HG03575 (cell line): ENCODE data around the gene ARMH4.

Experiments used
- ATAC-seq: cut with Tn5 transposase; IDR thresholded peaks from one replicate; pipeline ENCODE4 v1.9.1; 2021; ENCODE audit not compliant: unreplicated experiment, insufficient number of reproducible peaks, low FRiP score; ENCODE audit errors: extremely low read depth

ARMH4 gene

GRCh38 chr14:58066115-58066514, 85.9 kb downstream of the ARMH4 start:
- ATAC-seq: no peak

- ATAC-seq: no peak
These were observed 90.4 kb downstream of the ARMH4 start for GRCh38 chr14:58061581-58061980.

- no peak for ATAC-seq
These were observed 91.1 kb downstream of the ARMH4 start for GRCh38 chr14:58060898-58061297.

- no peak for ATAC-seq
These were observed 91.9 kb downstream of the ARMH4 start for GRCh38 chr14:58060077-58060476.

- ATAC-seq: no peak
These were observed 92.9 kb downstream of the ARMH4 start for GRCh38 chr14:58059126-58059525.

- no peak for ATAC-seq
These were observed 96.5 kb downstream of the ARMH4 start for GRCh38 chr14:58055497-58056010.

GRCh38 chr14:58054100-58054499, 97.9 kb downstream of the ARMH4 start:
- no peak for ATAC-seq

DNA sequence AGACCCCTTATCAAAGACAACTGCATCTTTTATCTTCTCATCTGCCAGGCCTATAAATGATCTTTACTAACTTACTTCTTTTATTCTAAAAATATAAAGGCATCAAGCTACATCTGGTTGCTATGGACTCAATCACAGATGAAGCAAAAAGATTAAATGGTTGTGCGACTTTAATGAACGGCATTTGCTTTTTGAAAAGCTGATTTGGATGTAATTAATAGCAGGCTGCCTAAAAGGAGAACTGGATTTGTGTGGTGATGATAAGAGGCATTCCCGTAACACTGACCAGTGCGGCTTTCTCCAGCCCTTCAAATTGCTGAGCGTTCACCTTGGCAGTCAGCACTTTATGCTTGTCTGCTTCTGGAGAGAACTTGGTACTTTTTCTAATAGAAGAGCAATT, 103.8 kb downstream of the ARMH4 start:
- ATAC-seq: no peak

DNA sequence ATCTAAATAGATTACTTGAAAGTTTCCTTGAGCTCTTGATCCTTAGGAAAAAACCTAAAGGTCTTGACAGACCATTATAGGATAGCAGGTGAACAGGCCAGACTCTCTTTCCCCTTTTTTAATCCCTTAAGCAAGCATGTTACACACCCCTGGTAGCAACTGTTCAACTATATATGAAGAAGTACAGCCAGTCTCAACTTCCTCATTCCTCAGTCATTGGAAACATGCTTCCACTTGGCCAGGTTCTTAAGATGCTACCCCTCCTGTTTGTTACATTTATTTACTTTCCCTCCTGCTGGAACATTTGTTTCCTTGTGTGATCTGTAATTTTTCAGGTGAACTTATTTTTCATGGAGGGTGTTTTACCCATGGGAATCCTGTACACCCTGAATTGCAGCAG, 124.1 kb downstream of the ARMH4 start:
- no peak for ATAC-seq

DNA sequence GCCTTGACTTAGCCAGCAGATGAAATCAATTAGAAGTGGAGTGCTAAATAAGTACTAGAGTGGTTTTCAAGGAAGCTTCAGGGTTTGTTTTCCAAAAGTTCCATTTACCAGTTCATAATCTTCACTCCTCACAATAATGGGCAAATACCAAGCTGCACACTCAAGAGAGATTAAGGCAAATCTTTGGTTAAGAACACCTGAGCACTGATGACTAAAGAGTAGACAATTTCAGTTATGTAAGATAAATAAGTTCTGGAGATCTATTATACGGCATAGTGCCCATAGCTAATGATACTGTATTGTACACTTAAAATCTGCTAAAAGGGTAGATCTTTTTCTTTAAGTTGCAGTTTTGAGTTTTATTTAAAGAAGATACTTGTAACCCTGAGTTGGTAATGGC, 125.0 kb downstream of the ARMH4 start:
- no peak for ATAC-seq

DNA sequence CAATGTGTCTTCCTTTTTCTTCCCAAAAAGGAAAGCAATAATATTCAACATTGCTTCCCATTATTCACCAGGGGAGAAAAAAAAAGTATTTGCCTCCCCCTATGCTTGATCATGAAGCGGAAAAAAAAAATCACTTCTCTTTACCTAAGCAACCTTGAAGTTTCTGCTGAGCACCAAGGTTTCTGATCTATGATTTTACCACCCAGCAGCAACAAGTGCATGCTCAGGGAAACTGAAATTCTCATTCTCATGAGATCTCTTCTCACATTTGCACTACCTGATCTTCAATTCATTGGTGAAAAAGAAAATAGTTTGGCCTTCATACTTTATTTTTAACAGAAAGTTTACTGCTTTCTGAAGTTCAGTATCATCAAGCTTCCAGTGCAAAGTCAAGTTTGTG, 125.8 kb downstream of the ARMH4 start:
- ATAC-seq: no peak

DNA sequence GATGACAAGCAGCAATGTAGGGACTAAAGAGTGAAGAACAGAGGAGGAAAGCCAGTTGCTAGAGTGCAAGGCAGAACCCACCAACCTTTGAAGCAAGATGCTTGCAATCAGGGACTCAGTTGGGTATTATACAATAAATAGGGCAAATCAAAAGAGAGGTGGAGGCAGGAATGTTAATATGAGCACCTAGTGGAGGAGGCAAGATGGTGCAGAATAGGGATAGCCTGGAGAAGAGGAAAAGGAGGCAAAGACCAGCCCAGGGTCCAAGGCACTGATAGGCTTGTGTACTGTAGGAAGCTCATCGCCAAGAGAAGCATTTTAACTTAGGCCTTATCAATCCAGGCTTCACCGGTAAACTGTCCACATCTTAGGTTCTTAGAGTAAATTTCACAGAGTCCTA, 137.2 kb downstream of the ARMH4 start:
- ATAC-seq: no peak

DNA sequence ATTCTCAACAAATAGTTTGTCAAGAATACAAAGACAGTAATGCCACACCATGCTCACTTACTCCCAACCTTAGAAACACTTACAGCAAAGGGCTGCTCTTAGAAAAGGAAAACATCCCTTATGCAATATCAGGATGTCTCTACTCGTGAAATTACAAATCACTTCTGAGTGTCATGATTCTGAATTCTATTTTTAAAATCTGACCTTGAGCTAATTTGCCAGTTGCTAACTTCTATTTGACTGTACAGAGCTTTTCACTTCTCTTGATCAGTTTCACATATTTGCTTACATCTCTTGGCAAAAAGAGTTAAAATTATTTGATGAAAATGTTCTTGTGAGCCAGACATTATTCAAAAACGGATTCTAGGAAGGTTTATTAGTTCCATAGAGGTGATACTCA, 149.4 kb downstream of the ARMH4 start:
- no peak for ATAC-seq

DNA sequence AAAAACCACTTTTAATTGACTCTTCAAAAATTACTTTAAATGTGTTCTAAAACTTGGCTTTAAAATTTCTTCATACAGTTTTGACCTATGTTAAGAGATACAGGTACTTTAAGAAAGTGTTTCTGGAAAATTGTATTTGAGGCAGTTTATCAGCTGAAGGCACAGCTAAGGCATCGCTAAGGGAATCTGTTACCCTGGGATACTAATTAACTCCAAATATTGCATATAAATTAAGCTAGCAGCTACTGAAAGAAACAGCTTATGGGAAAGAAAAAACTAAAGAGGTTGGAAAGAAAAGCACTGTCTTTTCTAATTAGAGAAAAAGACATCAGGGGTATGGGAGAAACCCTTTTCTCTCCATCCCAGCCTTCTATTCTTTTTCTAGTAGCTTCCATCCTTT, 152.0 kb downstream of the ARMH4 start:
- no peak for ATAC-seq

DNA sequence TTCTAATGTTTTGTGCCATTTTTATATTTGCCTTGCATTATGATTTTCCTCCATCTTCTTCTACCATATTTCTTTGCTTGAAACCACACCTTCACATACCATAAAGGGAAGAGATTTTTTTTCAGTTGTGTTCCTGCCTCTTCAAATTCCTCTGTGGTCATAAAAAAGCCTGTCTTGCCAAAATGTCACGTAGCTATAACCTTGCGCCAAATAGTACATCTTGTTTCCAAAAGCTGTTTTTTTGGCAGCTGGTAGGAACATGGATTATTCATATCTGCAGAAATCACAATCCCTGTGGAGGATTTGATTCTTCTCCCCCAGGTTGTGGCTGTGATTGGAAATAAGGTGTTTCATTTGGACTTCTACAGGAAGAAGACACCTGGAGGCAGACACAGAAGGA, 152.5 kb downstream of the ARMH4 start:
- ATAC-seq: no peak

DNA sequence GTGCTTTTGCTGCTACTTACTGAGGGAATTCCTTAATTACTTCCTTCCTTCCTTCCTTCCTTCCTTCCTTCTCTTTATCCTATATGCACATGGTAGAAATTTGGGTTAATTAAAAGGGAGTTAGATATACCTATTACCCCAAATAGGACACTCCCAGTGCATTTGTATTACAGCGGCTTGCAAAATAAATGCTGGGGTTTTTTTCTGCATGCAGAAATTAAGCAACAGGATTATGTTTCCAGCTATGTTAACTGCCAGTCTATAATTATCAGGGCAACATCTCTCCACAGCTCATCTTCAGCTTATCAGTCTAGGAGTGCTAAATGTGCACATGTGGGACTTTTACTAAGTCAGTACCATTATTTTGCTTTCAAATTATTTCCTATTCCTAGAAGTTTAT, 153.2 kb downstream of the ARMH4 start:
- no peak for ATAC-seq

DNA sequence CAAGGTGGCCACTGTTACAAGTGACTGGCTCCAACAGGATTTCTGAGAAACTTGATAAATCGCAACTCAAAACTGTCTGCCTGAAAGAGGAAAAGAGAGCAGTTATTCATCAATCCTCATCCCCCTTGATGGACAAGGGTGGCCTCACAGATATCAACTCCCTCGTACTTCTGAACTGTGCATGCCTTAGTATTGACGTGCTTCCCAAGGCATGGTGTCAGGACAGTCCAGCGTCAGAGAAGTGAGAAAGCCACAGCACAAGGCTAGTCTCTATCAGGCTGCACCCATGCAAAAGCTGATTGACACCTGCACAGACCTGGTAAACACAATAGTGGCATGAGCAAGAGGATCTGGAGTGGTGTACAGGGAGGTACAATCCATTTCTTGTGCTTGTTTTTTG, 160.7 kb downstream of the ARMH4 start:
- ATAC-seq: no peak

DNA sequence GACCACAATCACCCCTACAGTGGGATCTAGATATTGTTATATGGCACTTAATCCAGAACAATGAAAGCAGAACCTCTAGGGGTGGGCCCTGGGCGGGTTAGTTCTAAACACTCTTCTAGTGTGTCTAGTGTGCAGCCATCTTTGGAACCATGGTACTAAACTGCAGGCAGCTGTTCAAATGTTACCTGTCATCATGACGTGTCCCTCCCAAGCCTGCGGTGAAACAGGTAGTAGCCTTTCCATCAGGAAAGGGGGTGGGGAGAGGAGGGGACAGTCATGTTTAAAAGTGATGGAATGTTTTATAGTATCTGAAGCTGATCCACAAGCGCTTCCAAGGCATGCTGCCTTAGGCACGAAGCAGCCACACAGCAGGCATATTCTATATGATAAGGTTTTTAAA, 163.6 kb downstream of the ARMH4 start:
- ATAC-seq: no peak

DNA sequence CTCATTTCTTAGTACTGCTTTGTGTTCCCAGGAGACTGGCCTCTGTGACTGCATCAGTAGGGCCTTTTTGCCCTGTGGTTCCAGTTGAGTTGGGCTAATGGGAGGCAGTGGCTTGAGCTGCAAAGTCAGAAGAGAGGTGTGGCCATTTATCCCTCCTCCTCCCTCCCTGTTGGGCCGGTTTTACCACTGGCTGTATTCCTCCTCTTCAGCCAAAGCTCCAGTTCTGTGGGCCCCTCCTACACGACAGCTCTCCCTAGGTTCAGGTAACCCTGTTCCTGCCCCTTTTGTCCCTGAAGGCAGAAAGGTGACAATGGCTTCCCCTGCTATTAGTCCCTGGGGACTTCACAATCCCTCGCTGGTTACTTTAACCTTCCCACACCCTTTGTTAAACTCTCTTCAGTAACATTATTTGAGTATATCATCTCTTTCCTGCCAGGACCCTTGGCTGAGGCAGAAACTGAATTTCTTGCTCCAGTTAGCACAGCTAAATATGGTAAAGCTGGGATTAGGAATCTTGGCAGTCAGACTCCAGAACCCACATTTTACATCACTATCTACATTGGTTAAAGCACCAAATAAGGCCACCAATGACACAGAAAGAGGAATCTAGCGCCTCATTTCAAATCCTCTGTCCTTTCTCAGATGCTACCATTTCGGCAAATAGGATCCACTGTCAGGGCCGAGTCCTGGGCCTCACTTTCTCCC, 164.3 kb downstream of the ARMH4 start:
- no peak for ATAC-seq

DNA sequence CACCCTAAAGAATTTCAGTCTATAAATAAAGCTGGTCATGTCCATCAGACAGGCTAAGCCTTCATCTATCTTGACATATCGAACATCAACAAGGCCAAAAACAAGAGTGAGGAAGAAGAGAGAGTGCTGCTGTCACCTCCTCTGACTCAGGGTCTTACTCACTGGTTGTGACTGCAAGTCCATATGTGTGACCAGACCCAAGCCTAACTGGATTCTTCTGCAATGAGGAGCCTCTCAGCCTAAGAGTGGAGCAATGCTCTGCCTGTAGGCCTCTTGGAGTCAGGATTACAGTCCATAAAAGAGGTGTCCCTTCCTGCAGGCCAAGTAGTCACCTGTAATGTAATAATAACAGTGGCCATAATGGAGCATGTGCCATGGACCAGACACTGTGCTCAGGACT, 165.0 kb downstream of the ARMH4 start:
- ATAC-seq: no peak
